Measurements from ENCODE around the gene AGMO.

DNA sequence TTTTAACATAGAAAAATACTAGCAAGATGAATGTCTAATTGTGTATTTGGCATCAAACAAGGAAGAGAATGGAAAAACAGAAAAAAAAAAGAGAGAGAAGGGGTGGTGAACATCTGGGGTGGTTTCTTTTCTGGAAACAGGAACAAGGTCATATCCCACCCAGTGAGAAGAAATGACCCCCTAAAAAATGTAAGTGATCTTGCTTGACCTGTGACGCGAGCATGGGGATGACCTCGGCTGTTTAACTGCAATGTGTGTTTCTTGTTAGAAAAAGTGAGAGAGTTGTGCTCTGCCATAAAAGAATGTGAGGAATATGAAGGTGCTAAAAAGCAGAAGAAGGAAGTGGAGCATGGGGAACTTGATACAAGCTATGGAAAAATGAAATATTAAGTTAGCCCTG, 258.5 kb downstream of the AGMO start:
- TF ChIP-seq, protein P1, sequence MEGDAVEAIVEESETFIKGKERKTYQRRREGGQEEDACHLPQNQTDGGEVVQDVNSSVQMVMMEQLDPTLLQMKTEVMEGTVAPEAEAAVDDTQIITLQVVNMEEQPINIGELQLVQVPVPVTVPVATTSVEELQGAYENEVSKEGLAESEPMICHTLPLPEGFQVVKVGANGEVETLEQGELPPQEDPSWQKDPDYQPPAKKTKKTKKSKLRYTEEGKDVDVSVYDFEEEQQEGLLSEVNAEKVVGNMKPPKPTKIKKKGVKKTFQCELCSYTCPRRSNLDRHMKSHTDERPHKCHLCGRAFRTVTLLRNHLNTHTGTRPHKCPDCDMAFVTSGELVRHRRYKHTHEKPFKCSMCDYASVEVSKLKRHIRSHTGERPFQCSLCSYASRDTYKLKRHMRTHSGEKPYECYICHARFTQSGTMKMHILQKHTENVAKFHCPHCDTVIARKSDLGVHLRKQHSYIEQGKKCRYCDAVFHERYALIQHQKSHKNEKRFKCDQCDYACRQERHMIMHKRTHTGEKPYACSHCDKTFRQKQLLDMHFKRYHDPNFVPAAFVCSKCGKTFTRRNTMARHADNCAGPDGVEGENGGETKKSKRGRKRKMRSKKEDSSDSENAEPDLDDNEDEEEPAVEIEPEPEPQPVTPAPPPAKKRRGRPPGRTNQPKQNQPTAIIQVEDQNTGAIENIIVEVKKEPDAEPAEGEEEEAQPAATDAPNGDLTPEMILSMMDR (IDR thresholded peaks at IDR 0.05; ENCODE audit: insufficient read depth, low read length, poor library complexity, severe bottlenecking): no peak
- TF ChIP-seq EZH2phosphoT487 (conservative IDR thresholded peaks at IDR 0.05; ENCODE audit: low read length): no peak

Data from SU-DHL-6 (cell line).